Measurements from ENCODE around the gene NUDCD2.

GRCh38 chr5:163434401-163434866, 25.5 kb downstream of the NUDCD2 start:
- TF ChIP-seq GATA2 (IDR thresholded peaks at IDR 0.05; ENCODE audit: low read depth, low read length) (no peak), GATA3 (IDR thresholded peaks at IDR 0.05; ENCODE audit: low read depth, low read length) (no peak)

All from SH-SY5Y (cell line).